ENCODE measurements around the gene DSCAML1. TPM values are rescaled to one million over a fixed set of nuclear protein-coding genes. Genes with fewer than 3 reads are reported as not detected.

Gene DSCAML1
- total and polyA plus RNA-seq, 9 of the 15 experiments (the other 6 are each of a cell fraction or from before 2014, with no cell fraction given), result not detected

DNA sequence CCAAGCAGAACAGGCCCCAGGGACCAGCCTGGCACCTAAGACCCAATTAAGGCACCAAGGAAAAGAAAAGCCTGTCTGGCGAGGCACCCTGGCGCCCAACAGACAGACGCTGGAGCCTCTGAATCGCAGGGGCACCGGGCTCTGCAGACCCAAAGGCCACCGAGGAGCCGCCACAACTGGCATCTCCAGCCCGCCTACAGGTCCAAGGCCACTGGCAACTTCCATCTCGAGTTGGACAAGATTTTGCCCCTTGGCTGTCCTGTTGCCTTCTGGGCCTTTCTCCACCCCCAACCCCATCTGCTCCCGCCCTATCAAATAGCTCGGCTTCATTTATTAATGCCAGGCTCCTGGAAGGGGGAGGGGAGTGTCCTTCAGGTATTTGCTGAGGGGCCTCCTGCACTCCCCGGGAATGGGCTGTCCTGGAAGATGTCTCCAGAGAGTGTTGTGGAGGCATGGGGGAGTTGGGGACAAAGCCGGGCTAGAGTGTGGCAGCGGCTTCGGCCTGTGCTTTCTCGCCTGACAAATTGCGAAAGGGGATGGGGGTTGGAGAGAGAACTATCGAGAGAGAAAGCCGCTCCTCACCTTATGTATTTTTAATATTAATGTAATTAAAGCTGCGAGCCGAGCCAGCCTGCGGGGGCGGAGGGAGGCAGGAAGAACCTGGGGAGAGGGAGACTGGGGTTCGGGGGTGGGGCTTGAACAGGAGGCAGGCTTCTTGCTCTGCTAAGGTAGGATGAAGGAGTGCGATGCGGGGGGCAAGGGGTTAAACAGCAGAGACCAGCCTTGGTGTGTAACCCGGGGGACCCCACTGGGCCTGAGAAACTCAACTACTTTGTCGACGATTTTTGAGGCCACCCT lies 2.0 kb downstream of the DSCAML1 start:
- no peaks in the 10 kb centered on the region for H3K36me3 ChIP-seq (ENCODE audit: control insufficient read depth, insufficient read depth, low read length)
- peaks cover 0 to 19% of the 10 kb centered on the region in 2 experiments; a peak in 1 of 5 replicates for H3K4me1 ChIP-seq (replicated peaks in 1 of 2; ENCODE audit: control insufficient read depth in 2 of 2, insufficient read depth in 2 of 2, low read length in 2 of 2)
- peaks cover 5% of the 10 kb centered on the region; the same call in 1 of the 2 replicates for H4K20me1 ChIP-seq (replicated peaks; ENCODE audit: control insufficient read depth, insufficient read depth, low read length)
- ATAC-seq (no peak), DNase-seq (ENCODE audit: extremely low read depth in 1 of 4, low spot score in 3 of 4) (no peak), FAIRE-seq (no peak)
- ChIA-PET CTCF (ENCODE audit: low intra/inter-chr PET ratio) (no interaction called here), POLR2A (no interaction called here)
- 13% methylated on average over 26 of the region's 29 CpGs for whole genome bisulfite sequencing (ENCODE audit: insufficient coverage, low coverage, missing lambda C conversion rate)
- no peak overlapping the region for H3K9ac ChIP-seq (ENCODE audit: insufficient read depth in 1 of 2, low read depth in 2 of 2, low read length in 2 of 2)
- H3K27me3 ChIP-seq (ENCODE audit: control insufficient read depth in 2 of 2, insufficient read depth in 2 of 2, low read length in 2 of 2), result peaks cover 28 to 79% of the 10 kb centered on the region in 2 experiments; a peak in 4 of 5 replicates
- no peak overlapping the region for H3K27ac ChIP-seq (ENCODE audit: extremely low read depth, low read depth, low read length)
- TF ChIP-seq SNRNP70 (optimal IDR thresholded peaks at IDR 0.05; ENCODE audit: low read depth, low read length) (no peak), CSDE1 (IDR thresholded peaks at IDR 0.05) (no peak), ZNF408 (CRISPR knock-in tag; IDR thresholded peaks at IDR 0.05; ENCODE audit: low read depth) (no peak), POU5F1 (IDR thresholded peaks at IDR 0.05; ENCODE audit: borderline replicate concordance, low read depth, low read length, partially characterized antibody) (no peak), NFE2L1 (tag; IDR thresholded peaks at IDR 0.05; ENCODE audit: borderline replicate concordance, low read depth) (no peak), BDP1 (IDR thresholded peaks at IDR 0.05; ENCODE audit: insufficient read depth, insufficient read length) (no peak), ETV6 (IDR thresholded peaks at IDR 0.05; ENCODE audit: borderline replicate concordance in 1 of 2, low read depth in 2 of 2, low read length in 1 of 2) (no peak), ETV6 (CRISPR knock-in tag; IDR thresholded peaks at IDR 0.05; ENCODE audit: borderline replicate concordance) (no peak), PTBP1 (IDR thresholded peaks at IDR 0.05; ENCODE audit: low read depth, low read length) (no peak), ZNF436 (CRISPR knock-in tag; IDR thresholded peaks at IDR 0.05) (no peak), TAF9B (IDR thresholded peaks at IDR 0.05; ENCODE audit: partially characterized antibody) (no peak), ARID2 (IDR thresholded peaks at IDR 0.05) (no peak), CCAR2 (IDR thresholded peaks at IDR 0.05; ENCODE audit: low read depth, low read length) (no peak)
- TF ChIP-seq, protein P1, sequence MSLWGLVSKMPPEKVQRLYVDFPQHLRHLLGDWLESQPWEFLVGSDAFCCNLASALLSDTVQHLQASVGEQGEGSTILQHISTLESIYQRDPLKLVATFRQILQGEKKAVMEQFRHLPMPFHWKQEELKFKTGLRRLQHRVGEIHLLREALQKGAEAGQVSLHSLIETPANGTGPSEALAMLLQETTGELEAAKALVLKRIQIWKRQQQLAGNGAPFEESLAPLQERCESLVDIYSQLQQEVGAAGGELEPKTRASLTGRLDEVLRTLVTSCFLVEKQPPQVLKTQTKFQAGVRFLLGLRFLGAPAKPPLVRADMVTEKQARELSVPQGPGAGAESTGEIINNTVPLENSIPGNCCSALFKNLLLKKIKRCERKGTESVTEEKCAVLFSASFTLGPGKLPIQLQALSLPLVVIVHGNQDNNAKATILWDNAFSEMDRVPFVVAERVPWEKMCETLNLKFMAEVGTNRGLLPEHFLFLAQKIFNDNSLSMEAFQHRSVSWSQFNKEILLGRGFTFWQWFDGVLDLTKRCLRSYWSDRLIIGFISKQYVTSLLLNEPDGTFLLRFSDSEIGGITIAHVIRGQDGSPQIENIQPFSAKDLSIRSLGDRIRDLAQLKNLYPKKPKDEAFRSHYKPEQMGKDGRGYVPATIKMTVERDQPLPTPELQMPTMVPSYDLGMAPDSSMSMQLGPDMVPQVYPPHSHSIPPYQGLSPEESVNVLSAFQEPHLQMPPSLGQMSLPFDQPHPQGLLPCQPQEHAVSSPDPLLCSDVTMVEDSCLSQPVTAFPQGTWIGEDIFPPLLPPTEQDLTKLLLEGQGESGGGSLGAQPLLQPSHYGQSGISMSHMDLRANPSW (CRISPR knock-in tag; IDR thresholded peaks at IDR 0.05), result no peak
- H3K4me3 ChIP-seq, result no peak overlapping the region
- BruUV-seq (replicated peaks), result no TSS peak
- no peak overlapping the region for H3K4me2 ChIP-seq (ENCODE audit: insufficient read depth, low read length)
- no peaks in the 10 kb centered on the region for H3K79me2 ChIP-seq (ENCODE audit: control insufficient read depth, insufficient read depth, low read length)
- in situ Hi-C loops (cut with MboI), result no loop called here
- H3K9me3 ChIP-seq (replicated peaks; ENCODE audit: control insufficient read depth, insufficient read depth, low read depth, low read length), result no peaks in the 10 kb centered on the region
- intact Hi-C loops (cut with micrococcal nuclease), result no loop called here
- H3K9me1 ChIP-seq (ENCODE audit: control insufficient read depth, insufficient read depth, low read length), result no peaks in the 10 kb centered on the region
- H2AFZ ChIP-seq (ENCODE audit: low read depth, low read length), result no peak overlapping the region

Data from K562 (cell line).